ENCODE results near the gene LENEP.

Gene LENEP

DNA sequence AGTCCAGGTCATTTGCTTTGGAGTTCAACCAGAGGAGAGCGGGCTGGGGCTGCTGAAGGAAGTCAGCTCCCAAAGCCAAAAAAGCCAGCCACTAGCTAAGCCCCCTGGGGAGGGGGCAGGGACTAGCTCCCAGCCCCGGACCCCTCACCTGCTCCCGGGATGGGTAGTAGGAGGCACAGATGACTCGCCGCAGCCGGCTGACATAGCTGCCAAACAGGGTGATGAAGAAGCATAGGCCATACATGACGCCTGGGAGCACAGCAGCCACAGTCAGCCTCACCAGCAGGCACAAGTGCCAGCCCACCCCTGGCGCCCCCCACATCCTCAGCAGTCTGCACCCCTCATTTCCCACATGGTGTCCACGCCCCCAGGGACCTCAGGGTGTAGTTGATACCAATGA, 32.8 kb downstream of the LENEP start:
- in situ Hi-C loops (cut with MboI; ENCODE audit: low sequenced_read_pairs): no loop called here

GRCh38 chr1:155026588-155026987, 33.2 kb downstream of the LENEP start:
- in situ Hi-C loops (cut with MboI; ENCODE audit: low sequenced_read_pairs): no loop called here

- in situ Hi-C loops (cut with MboI; ENCODE audit: low sequenced_read_pairs): no loop called here
Measured at GRCh38 chr1:155029513-155030242, 36.3 kb downstream of the LENEP start.

DNA sequence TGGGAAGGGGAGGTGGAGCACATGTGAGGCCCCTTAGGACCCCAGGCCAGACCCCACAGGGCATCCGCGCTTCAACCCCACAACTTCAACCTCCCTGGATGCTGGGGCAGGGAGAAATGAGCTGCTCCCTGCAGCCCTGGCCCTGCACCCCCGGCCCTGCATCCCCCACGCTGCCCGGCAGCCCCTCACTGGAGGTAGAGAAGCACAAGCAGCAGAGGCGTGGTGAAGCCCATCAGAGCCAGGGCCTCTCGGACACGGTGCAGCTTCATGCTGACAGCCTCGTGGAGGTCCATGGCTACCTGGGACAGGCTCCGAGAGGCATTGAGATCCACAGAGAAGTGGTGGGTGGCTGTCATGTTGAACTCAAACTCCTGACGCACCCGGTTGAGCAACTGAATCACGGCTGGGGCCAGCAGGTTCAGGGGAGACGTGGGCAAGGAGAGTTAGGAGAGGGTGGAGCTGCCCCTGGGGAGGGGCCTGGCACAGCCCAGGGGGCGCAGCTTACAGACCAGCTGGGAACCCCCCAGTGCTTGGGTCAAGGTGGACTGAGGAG, 36.9 kb downstream of the LENEP start:
- in situ Hi-C loops (cut with MboI; ENCODE audit: low sequenced_read_pairs): no loop called here

DNA sequence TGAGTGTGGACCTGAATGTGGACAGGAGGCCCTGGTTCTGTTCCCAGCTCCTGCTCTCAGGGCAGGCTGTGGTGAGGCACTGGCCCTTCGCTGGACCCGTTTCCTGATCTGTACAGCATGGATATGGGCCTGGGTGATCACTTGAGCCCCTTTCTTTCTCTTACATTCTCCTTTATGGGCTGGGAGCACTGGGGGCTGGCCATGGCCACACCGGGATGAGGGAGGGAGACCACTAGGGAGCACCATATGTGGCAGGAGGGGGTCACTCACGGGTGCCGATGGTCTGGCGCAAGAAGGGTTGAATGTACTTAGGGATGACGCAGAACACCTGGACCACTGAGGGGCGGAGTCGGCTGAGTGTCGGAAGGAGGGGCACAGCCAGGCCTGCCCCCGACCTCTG, 37.5 kb downstream of the LENEP start:
- in situ Hi-C loops (cut with MboI; ENCODE audit: low sequenced_read_pairs): no loop called here

- in situ Hi-C loops (cut with MboI; ENCODE audit: low sequenced_read_pairs): no loop called here
Measured at GRCh38 chr1:155032886-155033285, 39.5 kb downstream of the LENEP start.

GRCh38 chr1:155033524-155033923, 40.1 kb downstream of the LENEP start, which contains the start of the genes DCST1 and DCST2:
Gene DCST1, plus strand, starts transcription at chr1:155033824. Its CDS starts 213 bp downstream, at chr1:155034037.
Gene DCST2, minus strand, starts transcription at chr1:155033781. Its CDS starts 80 bp downstream, at chr1:155033701.
- in situ Hi-C loops (cut with MboI; ENCODE audit: low sequenced_read_pairs): no loop called here

DNA sequence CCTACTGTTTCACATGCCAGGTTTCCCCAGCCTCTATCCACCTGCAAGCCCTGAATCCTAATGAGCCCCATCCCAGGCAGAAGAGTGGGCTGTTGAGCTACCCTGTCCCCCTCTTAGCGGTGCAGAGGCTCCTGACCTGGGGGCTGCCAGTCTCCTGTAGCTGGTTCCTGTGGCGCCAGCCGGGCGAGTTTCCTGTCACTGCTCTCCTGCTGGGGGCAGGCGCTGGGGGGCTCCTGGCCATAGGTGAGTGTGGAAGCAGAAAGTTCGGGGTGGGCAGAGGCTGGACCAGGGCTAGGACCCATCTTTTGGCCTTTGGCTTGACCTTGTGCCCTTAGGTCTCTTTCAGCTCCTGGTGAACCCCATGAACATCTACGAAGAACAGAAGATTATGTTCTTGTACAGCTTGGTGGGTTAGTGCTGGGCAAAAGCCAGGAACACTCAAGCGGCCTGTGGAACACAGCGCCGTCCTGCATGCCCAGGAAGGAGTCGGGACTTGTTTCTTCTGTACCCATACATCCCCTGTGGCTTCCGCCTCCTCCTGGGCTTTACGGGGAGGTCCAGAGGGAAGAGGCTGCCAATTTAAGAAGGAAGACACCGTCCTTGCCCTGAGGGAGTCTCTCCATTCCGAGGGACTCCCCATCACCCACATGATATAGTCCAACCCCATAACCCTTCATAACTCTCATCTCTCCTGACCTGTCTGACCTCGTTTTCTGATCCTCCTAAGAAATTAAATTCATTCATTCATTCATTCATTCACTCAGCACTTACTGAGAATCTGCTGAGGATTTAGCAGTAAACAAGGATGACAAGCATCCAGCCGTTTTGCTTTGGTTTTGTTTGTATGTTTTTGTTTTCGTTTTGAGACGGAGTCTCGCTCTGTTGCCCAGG, 41.2 kb downstream of the LENEP start:
- in situ Hi-C loops (cut with MboI; ENCODE audit: low sequenced_read_pairs): no loop called here

DNA sequence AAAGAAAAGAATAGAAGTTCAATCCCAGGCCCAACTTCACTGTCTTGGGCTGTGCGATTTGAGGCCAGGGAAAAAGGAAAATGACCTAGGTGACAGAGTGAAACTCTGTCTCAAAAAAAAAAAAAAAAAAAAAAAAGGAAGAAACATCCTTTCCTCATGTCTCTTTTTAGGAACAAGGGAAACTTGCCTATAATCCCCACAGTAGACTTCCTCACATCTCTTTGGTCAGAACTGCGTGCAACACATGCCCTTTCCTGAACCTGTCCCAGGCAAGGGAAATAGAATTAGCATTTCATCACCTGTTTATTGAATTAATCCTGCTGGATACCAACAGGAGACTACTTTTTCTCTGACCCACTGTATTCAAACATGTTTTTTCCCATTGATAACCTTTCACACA, 42.5 kb downstream of the LENEP start:
- in situ Hi-C loops (cut with MboI; ENCODE audit: low sequenced_read_pairs): no loop called here

DNA sequence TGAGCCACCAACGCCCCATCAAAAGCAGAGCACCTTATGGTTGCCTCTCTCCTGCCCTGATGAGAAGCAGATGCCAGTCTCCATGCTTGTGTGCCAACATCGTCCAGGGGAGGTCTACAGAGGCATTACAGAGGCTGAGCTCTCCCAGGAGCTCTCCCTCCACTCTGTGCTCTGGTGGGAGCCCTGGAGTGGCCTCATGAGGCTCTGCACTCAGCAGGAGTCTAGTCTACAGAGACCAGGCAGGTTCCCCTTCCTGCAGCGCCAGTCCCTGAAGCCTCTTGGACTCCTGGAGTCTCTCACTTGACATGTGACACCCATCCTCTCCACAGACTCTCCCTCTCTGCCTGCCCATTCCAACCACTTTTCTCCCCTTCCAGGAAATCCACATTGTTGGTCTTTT, 43.7 kb downstream of the LENEP start:
- in situ Hi-C loops (cut with MboI; ENCODE audit: low sequenced_read_pairs): no loop called here

DNA sequence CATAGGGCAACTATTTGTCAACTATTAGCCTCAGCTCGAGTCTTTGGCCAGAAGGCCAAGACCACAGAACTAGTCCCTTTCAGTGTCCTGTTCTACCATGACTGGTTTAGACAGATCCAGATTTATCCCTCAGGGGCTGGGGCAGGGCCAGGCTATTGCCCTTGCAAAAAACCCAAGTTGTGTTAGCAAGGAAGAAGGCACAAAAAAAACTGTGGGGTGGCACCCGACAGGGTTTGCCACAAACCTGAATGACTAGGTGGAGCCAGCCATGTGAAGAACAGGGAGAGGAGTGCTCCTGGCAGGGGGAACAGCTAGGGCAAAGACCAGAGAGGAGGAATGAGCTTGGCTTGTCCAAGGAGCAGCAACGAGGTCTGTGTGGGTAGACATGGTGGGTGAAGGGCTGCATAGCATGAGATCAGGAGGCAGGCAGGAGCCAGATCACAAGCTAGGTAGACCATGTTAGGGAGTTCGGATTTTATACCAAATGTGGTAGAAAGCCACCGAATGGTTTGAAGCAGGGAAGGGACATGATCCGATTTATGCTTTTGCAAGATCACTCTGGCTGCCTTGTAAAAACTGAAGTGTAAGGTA, 44.6 kb downstream of the LENEP start:
- in situ Hi-C loops (cut with MboI; ENCODE audit: low sequenced_read_pairs): no loop called here

DNA sequence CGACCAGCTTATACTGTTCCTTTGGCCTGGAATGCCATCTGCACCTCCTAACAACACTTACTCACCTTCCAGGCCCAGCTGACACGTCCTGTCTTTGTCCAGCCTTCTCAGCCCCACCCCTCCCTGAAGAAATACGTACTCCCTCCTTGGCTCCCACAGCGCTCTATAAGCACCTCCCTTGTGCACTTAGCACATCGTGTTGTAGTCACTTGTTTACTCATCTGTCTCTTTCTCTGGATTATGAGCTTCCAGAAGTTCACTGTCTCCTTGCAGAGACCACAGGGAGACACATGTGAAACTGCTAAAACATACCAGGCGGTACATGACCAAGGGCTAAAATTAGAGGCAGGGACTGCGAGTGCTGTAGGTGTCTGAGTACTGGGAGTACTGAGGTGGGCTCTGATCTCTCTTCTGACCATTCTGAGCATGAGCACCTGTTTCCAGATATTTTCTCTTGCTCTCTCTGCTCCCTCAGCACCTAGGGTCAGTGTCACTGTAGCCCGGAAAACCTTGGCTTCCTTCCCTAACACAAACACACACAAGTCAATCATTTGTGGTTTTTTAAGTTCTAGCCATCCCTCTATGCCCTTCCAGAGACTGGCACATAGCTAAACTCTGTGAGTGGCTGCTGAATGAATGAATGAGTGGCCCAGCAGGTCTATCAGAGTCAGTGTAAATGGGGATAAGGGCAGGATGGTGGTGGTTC, 45.4 kb downstream of the LENEP start:
- in situ Hi-C loops (cut with MboI; ENCODE audit: low sequenced_read_pairs): no loop called here

DNA sequence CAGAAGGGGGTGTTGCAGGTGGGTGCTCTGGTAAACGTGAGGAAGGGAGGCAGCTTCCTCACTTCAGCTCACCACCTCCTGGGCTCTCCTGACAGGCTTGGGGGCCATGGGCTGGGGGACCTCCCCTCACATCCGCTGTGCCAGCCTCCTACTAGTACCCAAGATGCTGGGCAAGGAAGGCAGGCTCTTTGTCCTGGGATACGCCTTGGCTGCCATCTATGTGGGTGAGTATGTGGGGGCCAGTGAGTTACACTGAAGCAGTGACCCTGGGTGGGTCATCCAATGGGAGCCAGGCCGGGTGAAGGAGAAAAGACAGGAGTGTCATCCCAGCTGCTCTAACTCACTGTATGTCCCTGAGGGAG, 45.9 kb downstream of the LENEP start:
- in situ Hi-C loops (cut with MboI; ENCODE audit: low sequenced_read_pairs): no loop called here

GRCh38 chr1:155040358-155041093, 47.1 kb downstream of the LENEP start:
- in situ Hi-C loops (cut with MboI; ENCODE audit: low sequenced_read_pairs): no loop called here

DNA sequence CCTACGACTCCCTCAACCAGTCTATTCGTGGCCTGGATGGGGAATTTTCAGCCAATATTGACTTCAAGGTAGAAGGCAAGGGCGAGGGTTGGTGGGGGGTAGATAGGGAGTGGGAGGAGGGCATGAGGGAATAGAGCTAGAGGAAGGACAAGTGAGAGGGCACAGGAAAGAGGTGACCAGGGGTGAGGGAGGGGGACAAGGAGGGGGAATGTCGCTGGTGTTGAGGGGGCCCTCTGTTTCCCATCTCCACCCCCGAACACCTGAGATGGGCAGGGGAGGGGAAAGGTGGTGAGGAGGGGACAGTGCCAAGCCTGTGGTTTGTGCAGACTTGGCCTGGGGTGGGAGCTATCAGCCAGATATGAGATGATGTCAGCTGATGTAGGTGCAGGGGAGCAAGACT, 49.4 kb downstream of the LENEP start:
- in situ Hi-C loops (cut with MboI; ENCODE audit: low sequenced_read_pairs): no loop called here

GRCh38 chr1:155043301-155043702, 49.9 kb downstream of the LENEP start:
- in situ Hi-C loops (cut with MboI; ENCODE audit: low sequenced_read_pairs): no loop called here

GRCh38 chr1:155043793-155044192, 50.4 kb downstream of the LENEP start:
- in situ Hi-C loops (cut with MboI; ENCODE audit: low sequenced_read_pairs): no loop called here
